Suppressor macrophage (primary cell): ENCODE results near the gene MIA.
"Not testable (repeated sequence)": the region's sequence is repeated elsewhere in the genome, so short reads cannot be mapped to it uniquely, and the experiment has no call there.

ENCODE experiments used
- DNase-seq, 4 experiments: peaks; one replicate each; pipeline ENCODE4 v3.0.0-alpha.2; 2020 to 2022

MIA gene

DNA sequence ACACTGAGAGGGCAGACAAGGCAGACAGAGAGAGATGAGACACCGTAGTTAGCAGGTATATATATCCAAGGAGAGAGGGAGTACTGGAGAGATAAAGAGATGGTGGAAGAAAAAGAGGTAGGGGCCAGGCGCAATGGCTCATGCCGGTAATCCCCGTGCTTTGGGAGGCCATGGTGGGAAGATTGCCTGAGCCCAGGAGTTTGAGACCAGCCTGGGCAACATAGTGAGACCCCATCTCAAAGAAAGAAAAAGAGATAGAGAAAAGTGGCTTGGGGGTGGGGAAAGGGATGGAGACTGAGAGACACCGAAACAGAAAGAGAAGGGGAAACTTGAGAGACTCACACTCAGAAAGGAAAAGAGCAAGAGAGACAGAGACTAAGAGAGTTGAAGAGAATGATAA, 5.3 kb downstream of the MIA start:
- no peak for DNase-seq

- no peak for DNase-seq
These were observed 5.8 kb downstream of the MIA start for GRCh38 chr19:40781140-40781539.

GRCh38 chr19:40783711-40784110, 8.4 kb downstream of the MIA start:
- DNase-seq = no peak

GRCh38 chr19:40784146-40784545, 8.8 kb downstream of the MIA start:
- not testable (repeated sequence) for DNase-seq

- peak in 2 of 4 experiments; percentile 41 to 47 for DNase-seq
These were observed 10.2 kb downstream of the MIA start for GRCh38 chr19:40785526-40785925.

- DNase-seq = no peak
These were observed 11.0 kb downstream of the MIA start for GRCh38 chr19:40786060-40787037.

DNA sequence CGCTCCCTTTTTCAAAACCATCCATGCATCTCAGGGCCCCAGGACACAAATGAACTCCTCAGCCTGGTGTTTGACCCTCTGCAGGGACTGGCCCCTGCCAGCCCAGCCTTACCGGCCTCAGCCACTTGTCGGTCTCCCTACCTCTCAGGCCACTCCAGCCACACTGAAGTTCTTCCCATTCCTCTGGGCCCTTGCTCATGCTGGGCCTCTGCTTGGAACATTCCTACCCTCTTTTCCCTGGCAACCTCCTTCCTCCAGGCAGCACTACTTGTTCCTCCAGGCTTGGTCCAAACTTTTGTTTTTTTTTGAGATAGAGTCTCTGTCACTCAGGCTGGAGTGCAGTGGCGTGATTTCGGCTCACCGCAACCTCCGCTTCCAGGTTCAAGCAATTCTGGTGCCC, 16.0 kb downstream of the MIA start:
- no peak for DNase-seq

- no peak for DNase-seq
These were observed 16.7 kb downstream of the MIA start for GRCh38 chr19:40791996-40792395.

DNA sequence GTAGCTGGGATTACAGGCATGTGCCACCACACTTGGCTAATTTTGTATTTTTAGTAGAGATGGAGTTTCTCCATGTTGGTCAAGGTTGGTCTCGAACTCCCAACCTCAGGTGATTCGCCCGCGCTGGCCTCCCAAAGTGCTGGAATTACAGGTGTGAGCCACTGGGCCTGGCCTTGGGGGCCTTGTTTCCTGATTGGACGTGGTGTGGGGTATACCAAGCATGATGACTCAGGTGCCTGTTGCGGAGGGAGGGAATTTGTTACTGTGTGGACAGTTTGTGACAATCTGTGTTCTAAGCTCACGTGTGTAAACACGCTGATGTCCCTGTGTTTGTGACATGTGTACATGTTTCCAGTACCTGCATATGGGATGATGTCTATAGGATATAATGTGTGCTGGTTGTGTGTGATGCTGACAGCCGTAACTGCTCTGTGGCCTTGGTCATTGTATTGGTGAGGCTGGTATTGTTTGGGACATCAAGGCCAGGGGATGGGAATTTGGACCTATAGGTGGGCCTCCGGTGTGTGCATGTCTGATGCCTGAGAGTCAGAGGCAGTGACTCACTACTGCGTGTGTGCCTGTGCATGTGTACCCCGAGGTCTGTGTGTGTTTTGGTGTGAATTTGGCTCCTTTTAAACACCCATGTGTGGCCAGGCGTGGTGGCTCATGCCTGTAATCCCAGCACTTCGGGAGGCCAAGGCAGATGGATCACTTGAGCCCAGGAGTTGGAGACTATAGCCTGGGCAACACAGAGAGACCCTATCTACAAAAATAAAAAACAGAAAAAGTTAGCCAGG, 22.0 kb downstream of the MIA start:
- no peak for DNase-seq

GRCh38 chr19:40797963-40798682, 22.8 kb downstream of the MIA start:
- peak; percentile 75 to 88 (median 82) for DNase-seq

- peak; percentile 100 for DNase-seq
These were observed 23.6 kb downstream of the MIA start, which contains the start of gene EGLN2 for GRCh38 chr19:40798683-40799557. EGLN2 (plus strand) TSS chr19:40799191; CDS start chr19:40800573, 1,382 bp downstream.

- DNase-seq = peak; percentile 43 to 84 (median 72)
These were observed 24.4 kb downstream of the MIA start for GRCh38 chr19:40799558-40800338.

- DNase-seq = no peak
These were observed 25.1 kb downstream of the MIA start for GRCh38 chr19:40800339-40800996.

- DNase-seq = no peak
These were observed 25.7 kb downstream of the MIA start for GRCh38 chr19:40800997-40801377.

DNA sequence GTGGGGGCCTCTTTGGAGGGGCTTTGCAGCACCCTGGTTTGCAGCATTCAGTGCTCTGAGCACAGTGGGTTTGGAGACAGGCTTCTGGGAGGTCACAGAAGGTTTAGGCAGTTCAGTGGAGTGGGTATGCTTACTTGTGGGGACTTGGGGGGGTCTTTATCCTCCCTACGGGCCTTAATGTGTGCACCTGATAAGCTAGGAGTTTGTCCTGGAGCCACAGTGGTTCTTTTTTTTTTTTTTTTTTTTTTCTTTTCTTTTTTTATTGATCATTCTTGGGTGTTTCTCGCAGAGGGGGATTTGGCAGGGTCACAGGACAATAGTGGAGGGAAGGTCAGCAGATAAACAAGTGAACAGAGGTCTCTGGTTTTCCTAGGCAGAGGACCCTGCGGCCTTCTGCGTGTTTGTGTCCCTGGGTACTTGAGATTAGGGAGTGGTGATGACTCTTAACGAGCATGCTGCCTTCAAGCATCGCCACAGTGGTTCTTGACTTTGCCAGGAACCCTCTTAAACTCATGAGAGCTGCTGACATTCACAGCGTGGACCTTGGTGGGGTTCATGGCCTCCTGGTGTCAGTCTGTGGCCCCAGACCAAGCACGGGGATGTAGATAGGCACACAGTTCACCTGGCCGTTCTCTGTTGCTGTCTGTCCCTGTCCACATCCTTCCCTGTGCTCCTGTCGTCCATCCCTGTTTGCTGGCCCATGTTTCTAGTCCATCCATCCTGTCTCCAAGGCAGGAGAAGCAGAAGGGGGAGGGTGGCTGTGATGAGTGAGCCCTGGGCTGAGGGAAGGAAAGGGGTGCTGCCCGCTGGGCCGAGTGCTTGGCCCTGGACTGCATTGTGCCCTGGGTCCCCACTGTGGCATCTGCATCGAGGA, 26.3 kb downstream of the MIA start:
- DNase-seq = no peak

GRCh38 chr19:40802300-40803169, 27.2 kb downstream of the MIA start:
- DNase-seq = peak; percentile 51 to 72 (median 62)

GRCh38 chr19:40803170-40803856, 28.0 kb downstream of the MIA start:
- DNase-seq = no peak
